Measurements from ENCODE around the gene MMS19. TPM values are rescaled to one million over a fixed set of nuclear protein-coding genes. Genes with fewer than 3 reads are reported as not detected.

Gene MMS19
- total RNA-seq, 1 donor from 2014 or later, result 37.7 TPM

Other genes starting within 250 kb of the MMS19 start
- 5.6 TPM for gene ARHGAP19, start 205.8 kb downstream of the MMS19 start, total RNA-seq
- 5.4 TPM for gene FRAT1, start 179.2 kb downstream of the MMS19 start, total RNA-seq
- 9.1 TPM for gene FRAT2, start 163.7 kb downstream of the MMS19 start, total RNA-seq
- 13.8 TPM for gene RRP12, start 97.1 kb downstream of the MMS19 start, total RNA-seq
- 220 TPM for gene PGAM1, start 72.2 kb downstream of the MMS19 start, total RNA-seq
- gene EXOSC1, start 52.4 kb downstream of the MMS19 start, total RNA-seq, result 18.2 TPM
- 19.1 TPM for gene ZDHHC16, start 52.2 kb downstream of the MMS19 start, total RNA-seq
- gene UBTD1, start 502 bp upstream of the MMS19 start, total RNA-seq, result 26.6 TPM
- gene ANKRD2, start 74.4 kb upstream of the MMS19 start, total RNA-seq, result 418 TPM
- gene HOGA1, start 86.0 kb upstream of the MMS19 start, total RNA-seq, result 15.6 TPM
- gene C10orf62, start 91.3 kb upstream of the MMS19 start, total RNA-seq, result 0.97 TPM
- gene MORN4, start 135.1 kb upstream of the MMS19 start, total RNA-seq, result 8.0 TPM
- 11.0 TPM for gene PI4K2A, start 142.2 kb upstream of the MMS19 start, total RNA-seq
- 8.7 TPM for gene AVPI1, start 188.8 kb upstream of the MMS19 start, total RNA-seq
- gene MARVELD1, start 215.3 kb upstream of the MMS19 start, total RNA-seq, result 8.9 TPM
- gene ZFYVE27, start 238.7 kb upstream of the MMS19 start, total RNA-seq, result 11.7 TPM